ENCODE measurements around the gene RTRAF. TPM values are rescaled to one million over a fixed set of nuclear protein-coding genes. Genes with fewer than 3 reads are reported as not detected.

Gene RTRAF
- total RNA-seq, 1 experiment from 2014 or later, result 184 TPM

DNA sequence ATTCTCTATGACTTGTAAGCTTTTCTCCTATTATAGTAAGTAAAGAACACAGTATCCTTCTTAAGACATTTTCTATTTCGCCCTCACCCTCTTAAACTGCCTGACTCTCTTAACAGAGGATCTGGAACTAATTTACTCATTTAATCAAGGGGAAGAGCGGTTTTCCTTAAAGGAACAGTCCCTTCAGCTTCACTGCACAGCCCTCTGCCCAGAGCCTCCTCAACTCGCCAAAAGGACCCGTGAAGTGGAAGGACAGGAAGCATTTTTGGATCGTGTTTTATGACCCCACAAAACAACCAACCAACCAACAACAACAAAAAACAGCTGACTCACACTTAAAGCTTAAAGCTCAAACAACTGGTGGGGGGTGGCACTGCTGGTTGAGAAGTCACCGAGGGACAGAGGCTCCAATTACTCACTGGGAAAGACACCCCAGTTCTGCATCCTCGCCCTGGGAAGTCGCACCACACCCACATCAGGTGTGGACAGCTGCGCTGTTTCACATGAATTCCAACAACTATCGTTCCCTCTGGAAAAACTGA is 43.8 kb downstream of the RTRAF start:
- peak overlapping the region; percentile 39; the same call in 1 of the 2 replicates for H3K4me2 ChIP-seq
- peaks cover 12% of the 10 kb centered on the region; the same call in 1 of the 2 replicates for H3K4me1 ChIP-seq (replicated peaks; ENCODE audit: insufficient read depth)
- no peaks in the 10 kb centered on the region for H3K27me3 ChIP-seq (ENCODE audit: insufficient read depth, low read depth)
- peak overlapping the region; percentile 58 for H3K27ac ChIP-seq
- intact Hi-C loops (cut with micrococcal nuclease; ENCODE audit: unreplicated experiment), result no loop called here
- ChIA-PET POLR2A (ENCODE audit: unreplicated experiment) (interaction anchor here (0.7 kb wide), 1 partner anchor 47 kb away, joined by 5 read pairs; no protein-coding TSS in a partner anchor), CTCF (no interaction called here)
- H3K79me2 ChIP-seq (ENCODE audit: low read depth), result no peaks in the 10 kb centered on the region
- no peaks in the 10 kb centered on the region for H3K36me3 ChIP-seq (ENCODE audit: low read depth)
- no peak overlapping the region for H3K4me3 ChIP-seq
- H2AFZ ChIP-seq, result peak overlapping the region; percentile 71; the same call in 1 of the 2 replicates
- peak; percentile 43 to 63 for DNase-seq
- BruUV-seq (replicated peaks), result no TSS peak
- H3F3A ChIP-seq (ENCODE audit: insufficient read depth, low read depth), result peaks cover 13% of the 10 kb centered on the region; the same call in 1 of the 2 replicates
- H3K9me2 ChIP-seq (ENCODE audit: insufficient read depth), result no peaks in the 10 kb centered on the region
- H4K20me1 ChIP-seq (ENCODE audit: insufficient read depth), result no peaks in the 10 kb centered on the region
- H3K9me3 ChIP-seq (ENCODE audit: insufficient read depth, low read depth), result no peaks in the 10 kb centered on the region
- TF ChIP-seq EZH2 (IDR thresholded peaks at IDR 0.05; ENCODE audit: low read depth), result no peak

GRCh38 chr14:52039124-52039815 is 49.9 kb downstream of the RTRAF start:
- Histone ChIP-seq H3K4me1 (replicated peaks; ENCODE audit: insufficient read depth) (no peaks in the 10 kb centered on the region), H3K36me3 (ENCODE audit: low read depth) (no peaks in the 10 kb centered on the region), H3K9me3 (ENCODE audit: insufficient read depth, low read depth) (no peaks in the 10 kb centered on the region), H3K27me3 (ENCODE audit: insufficient read depth, low read depth) (no peaks in the 10 kb centered on the region), H4K20me1 (ENCODE audit: insufficient read depth) (no peaks in the 10 kb centered on the region), H3K4me2 (no peak overlapping the region), H3K27ac (no peak overlapping the region), H2AFZ (no peak overlapping the region), H3K9me2 (ENCODE audit: insufficient read depth) (no peaks in the 10 kb centered on the region), H3K79me2 (ENCODE audit: low read depth) (no peaks in the 10 kb centered on the region), H3K4me3 (no peak overlapping the region), H3F3A (ENCODE audit: insufficient read depth, low read depth) (no peaks in the 10 kb centered on the region; the same call in 1 of the 2 replicates)
- CTCF ChIA-PET, result no interaction called here
- intact Hi-C loops (cut with micrococcal nuclease; ENCODE audit: unreplicated experiment), result no loop called here
- no TSS peak for BruUV-seq (replicated peaks)
- DNase-seq, result no peak
- TF ChIP-seq, protein P1, sequence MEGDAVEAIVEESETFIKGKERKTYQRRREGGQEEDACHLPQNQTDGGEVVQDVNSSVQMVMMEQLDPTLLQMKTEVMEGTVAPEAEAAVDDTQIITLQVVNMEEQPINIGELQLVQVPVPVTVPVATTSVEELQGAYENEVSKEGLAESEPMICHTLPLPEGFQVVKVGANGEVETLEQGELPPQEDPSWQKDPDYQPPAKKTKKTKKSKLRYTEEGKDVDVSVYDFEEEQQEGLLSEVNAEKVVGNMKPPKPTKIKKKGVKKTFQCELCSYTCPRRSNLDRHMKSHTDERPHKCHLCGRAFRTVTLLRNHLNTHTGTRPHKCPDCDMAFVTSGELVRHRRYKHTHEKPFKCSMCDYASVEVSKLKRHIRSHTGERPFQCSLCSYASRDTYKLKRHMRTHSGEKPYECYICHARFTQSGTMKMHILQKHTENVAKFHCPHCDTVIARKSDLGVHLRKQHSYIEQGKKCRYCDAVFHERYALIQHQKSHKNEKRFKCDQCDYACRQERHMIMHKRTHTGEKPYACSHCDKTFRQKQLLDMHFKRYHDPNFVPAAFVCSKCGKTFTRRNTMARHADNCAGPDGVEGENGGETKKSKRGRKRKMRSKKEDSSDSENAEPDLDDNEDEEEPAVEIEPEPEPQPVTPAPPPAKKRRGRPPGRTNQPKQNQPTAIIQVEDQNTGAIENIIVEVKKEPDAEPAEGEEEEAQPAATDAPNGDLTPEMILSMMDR (conservative IDR thresholded peaks at IDR 0.05), result no peak
- TF ChIP-seq EZH2 (IDR thresholded peaks at IDR 0.05; ENCODE audit: low read depth), result no peak
- POLR2A ChIA-PET (ENCODE audit: unreplicated experiment), result no interaction called here

- no peaks in the 10 kb centered on the region for H3K9me3 ChIP-seq (ENCODE audit: insufficient read depth, low read depth)
- no peak overlapping the region for H2AFZ ChIP-seq
- H3K9me2 ChIP-seq (ENCODE audit: insufficient read depth), result no peaks in the 10 kb centered on the region
- TF ChIP-seq EZH2 (IDR thresholded peaks at IDR 0.05; ENCODE audit: low read depth), result no peak
- TF ChIP-seq, protein P1 (conservative IDR thresholded peaks at IDR 0.05), result no peak
- H3K36me3 ChIP-seq (ENCODE audit: low read depth), result no peaks in the 10 kb centered on the region
- H3K79me2 ChIP-seq (ENCODE audit: low read depth), result no peaks in the 10 kb centered on the region
- intact Hi-C loops (cut with micrococcal nuclease; ENCODE audit: unreplicated experiment), result no loop called here
- no peaks in the 10 kb centered on the region for H3F3A ChIP-seq (ENCODE audit: insufficient read depth, low read depth)
- H4K20me1 ChIP-seq (ENCODE audit: insufficient read depth), result no peaks in the 10 kb centered on the region
- DNase-seq, result no peak
- ChIA-PET CTCF (no interaction called here), POLR2A (ENCODE audit: unreplicated experiment) (no interaction called here)
- H3K4me3 ChIP-seq, result no peak overlapping the region
- BruUV-seq (replicated peaks), result no TSS peak
- H3K27ac ChIP-seq, result no peak overlapping the region
- H3K4me1 ChIP-seq (replicated peaks; ENCODE audit: insufficient read depth), result peaks cover 11% of the 10 kb centered on the region
- H3K4me2 ChIP-seq, result no peak overlapping the region
- H3K27me3 ChIP-seq (ENCODE audit: insufficient read depth, low read depth), result no peaks in the 10 kb centered on the region
Observed at GRCh38 chr14:52040598-52040997, 51.3 kb downstream of the RTRAF start.

All from PC-9 (cell line).